NCI-H1105 treated with DMSO at 0.1 percent for 48 hours (cell line): ENCODE data around the gene GCLC.

Source experiments
- DNase-seq: peaks from one replicate; lab custom pipeline; 2025; lab: John Stamatoyannopoulos, UW

Gene GCLC

DNA sequence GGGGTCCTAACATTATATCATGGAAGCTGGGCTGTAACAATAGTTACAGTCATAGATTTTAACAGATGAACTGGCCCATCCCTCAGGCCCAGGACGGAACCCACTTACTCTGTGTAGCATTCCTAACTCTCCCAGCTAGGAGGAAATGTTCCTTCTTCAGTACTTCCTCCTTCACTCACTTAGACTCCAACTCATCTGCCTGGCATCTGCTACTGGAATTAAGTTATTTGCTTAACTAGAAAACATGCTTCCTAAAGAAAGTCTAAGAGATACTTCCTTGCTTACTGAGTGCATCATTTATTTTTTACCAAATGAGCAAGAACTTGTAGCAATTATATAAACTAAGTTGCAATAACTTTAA lies 20.5 kb downstream of the GCLC start:
- no peak for DNase-seq

DNA sequence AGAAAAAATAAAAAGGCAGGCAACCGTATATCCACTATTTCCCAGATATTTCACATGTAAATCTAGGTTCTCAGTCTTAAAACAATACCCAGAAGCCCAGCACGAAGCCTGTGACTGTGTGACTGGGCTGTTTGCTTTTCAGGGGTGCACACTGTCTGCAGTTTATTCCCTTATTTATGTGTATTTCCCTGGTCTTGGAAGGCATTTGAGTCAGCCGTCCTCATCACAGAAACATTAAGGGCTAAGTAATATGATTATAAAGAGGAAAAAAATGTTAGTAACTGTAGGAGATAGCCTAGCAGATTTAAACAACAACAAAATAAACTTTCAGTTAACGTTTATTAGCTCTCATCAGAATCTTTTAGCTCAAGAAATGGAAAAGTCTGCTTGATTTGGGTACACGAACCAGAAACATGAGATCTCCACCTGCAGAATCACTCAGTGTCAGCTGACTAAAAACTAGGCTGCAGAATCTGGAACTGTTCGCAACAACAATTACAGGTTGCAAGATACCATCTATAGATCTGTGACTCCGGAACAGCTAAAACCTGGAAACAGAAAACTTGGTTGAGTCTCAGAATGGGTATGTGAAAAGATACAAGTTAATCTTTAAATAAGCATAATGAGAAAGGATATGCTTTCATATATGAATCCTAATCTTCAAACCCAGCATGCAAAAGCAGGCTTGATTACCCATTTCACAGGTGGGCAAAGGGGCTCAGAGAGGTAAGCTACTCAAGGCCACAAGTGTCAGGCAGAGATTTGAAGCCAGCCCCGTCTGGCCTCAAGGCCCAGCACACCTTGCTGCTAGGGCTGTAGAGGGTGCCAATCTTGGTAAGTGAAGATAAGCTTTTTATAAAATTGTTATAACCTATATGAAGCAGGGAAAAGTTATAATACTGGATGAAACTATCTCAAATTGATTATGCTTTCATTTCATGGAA lies 21.1 kb downstream of the GCLC start:
- DNase-seq: no peak

DNA sequence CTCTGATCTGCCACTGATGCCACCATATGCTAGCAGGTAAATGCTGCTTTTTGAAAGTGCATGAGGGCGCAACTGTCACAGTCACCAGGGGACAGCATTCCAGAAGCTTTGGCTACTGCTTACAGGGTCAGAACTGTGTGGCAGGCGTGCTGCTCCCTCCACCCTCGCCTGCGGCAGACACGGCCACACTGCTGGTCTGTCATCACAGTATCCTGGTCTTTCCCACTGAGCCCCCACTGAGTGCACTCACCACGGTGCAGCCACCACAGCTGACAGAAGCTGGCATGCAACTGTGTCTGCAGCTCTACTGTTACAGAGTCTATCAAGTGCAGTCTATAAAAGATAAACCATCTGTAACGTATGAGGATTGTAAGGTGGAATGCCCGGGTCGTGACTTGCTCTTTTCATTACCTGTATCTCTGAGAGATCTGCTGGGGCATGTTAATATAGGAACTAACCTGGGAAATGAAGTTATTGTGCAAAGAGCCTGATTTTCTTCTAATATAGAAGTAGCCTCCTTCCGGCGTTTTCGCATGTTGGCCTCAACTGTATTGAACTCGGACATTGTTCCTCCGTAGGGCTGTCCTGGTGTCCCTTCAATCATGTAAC lies 24.5 kb downstream of the GCLC start:
- no peak for DNase-seq

DNA sequence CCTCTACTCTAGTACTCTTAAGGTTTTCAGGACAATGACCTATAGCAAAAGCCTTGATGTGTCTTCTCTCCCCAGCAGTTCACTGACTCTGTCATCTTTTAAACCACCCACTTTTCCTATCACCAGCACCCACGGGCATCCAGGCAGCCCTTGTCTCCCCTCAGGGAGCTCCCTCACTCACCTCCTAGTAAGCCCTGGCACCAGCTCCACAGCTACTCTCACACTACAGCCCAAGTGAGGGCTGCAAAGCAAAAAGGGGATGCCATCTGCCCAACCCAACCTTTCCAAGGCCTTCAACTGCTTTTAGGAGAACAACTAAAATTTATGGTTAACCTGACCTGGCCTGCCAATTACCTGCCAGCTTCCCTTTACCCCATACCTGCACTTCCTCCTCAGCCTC lies 26.0 kb downstream of the GCLC start:
- DNase-seq: no peak

DNA sequence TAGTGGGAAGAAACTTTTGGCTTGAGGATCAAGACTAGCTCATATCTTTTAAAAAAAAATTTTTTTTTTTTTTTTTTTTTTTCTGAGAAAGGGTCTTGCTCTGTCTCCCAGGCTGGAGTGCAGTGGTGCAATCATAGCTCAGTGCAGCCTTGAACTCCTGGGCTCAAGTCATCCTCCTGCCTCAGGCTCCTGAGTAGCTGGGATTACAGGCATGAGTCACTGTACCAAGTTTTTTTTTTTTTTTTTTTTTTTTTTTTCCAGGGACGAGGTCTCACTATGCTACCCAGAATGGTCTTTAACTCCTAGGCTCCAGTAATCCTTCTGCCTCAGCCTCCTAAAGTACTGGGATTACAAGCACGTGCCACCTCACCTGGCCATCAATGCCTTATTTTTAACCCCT lies 27.9 kb downstream of the GCLC start:
- DNase-seq: no peak

DNA sequence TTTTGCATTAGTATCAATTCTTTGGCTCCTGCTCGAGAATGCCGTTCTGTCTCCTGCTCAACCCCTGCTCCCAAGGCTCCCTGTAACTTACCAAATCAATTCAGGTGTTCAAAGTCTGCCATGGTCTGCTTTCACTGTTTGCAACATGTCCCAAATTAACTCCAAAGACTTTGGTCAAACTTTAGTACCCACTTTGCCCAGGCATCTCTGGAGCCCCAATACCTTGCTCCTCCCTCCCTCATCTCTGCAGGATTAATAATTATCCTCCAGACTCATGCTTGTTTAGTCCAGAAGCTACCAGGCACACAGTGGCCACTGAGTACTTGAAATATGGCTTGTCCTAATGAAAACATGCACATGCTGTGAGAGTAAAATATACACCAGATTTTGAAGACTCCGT lies 30.2 kb downstream of the GCLC start:
- DNase-seq: no peak

DNA sequence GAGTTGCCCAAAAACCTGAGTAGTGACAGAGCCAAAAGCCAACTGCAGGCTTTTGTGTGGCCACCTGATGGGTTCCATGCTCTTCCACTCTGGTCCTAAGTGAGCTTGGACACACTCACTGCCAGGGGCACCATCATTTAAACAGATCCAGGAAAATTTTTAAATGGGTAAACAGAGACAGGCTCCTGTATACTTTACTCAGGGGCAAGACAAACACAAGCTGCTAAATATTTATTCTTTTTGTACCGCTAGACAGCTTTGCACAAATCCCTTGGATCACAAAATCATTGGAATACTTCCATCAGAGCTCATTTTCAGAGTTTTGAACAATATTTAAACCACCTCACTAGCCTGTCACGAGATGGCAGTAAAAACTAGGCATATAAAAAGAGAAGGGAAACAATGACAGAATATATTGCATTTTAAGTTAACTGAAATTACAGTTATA lies 31.4 kb downstream of the GCLC start:
- DNase-seq: no peak

DNA sequence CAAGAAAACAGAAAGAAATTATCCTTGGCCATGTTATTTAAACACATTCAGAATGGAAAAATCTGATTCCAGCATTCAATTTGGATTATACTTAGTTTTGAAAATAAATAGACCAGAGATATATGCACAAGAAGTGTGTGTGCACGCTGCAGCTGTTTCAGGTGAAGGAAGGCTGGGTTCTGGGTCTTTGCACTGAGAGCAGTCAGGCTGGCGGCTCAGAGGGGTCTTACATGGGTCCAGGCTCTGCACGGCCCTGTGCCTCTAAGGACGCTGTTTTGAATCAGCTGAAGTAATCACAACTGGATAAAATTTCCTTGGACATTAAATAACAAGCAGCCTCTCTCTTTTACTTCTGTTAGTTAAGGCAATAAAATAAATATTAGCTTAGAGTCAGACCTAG lies 31.8 kb downstream of the GCLC start:
- no peak for DNase-seq

DNA sequence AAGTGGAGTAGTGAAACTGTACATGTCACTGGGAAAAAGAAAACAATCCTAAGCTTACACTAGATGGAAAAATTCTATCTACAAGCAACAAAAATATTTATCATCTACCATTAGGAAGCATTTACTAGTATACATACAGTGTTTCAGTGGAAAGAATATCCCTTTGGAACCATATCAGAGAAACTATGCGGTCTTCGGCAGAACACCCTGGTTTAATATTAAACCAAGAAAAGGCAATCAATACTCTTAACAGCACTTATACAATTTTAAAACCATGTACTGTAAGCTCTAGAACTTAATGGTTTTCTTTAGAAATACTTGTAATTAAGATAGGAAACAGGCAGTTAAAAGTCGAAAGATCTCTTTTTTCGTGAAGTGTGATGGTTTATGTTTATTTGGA lies 32.3 kb downstream of the GCLC start:
- no peak for DNase-seq

DNA sequence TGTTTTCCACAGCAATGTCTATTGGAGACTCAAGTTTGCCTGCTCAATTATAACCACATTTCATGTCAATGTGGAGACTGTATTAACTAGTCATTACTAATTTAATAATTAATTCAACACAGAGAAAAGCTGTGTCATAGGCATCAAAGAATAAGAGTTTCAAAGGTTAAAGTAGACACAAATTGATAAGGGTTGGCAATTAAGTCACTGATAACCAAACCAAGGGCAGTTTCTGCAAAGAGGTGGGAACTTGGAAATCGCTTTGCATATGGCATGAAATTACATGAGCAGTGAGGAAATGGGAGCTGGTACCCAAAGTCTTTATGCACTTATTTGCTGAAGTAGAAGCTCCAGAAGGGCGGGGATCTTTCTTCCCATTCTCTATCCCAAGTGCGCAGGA lies 34.2 kb downstream of the GCLC start:
- no peak for DNase-seq

DNA sequence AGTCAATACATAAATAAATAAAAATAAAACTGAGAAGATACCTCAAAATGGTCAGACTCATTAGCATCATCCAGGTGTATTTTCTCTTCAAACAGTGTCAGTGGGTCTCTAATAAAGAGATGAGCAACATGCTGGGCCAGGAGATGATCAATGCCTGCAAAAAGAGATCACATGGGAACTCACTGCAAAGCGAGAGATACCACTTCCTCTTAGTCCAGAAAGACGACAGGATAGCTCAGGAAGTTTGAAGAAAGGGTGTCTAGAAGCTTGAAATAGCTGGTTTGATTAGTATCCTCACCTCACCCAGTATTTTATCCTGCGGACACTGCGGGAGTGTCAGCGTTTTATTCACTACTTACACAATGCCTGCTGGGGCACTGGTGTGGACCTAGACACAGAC lies 38.0 kb downstream of the GCLC start:
- no peak for DNase-seq

DNA sequence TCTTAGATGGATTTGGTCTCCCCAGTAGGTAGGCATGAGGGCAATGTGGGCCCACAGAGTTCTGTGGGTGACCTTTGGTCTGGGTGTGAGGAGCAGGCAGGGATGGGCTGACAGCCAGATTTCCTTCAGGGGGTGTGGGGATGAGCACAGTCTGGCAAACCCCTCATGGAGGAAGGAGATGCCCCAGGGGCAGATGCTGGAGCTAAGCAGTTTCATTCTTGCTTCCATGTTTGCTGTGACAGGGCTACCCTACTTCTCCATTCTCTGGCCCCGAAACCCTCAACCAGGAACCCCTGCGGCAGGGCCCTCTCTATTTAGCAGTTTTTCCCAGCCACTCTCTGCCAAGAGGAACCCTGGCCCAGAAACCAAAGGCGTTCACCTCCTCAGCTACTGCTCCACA lies 40.4 kb downstream of the GCLC start:
- no peak for DNase-seq

DNA sequence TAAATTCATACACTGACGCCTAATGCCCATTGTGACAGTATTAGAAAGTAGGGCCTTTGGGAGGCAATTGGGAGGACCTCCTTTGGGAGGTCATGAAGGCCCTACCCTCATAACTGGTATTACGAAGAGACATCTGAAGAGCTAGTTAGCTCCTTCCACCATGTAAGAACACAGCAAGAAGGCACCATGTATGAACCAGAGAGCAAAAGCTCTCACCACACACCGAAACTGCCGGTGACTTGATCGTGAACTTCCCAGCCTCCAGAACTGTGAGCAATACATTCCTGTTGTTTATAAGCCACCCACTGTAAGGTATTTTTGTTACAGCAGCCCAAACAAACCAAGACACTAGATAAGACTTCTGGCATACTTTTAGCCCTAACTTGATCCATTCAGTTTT lies 41.8 kb downstream of the GCLC start:
- no peak for DNase-seq

DNA sequence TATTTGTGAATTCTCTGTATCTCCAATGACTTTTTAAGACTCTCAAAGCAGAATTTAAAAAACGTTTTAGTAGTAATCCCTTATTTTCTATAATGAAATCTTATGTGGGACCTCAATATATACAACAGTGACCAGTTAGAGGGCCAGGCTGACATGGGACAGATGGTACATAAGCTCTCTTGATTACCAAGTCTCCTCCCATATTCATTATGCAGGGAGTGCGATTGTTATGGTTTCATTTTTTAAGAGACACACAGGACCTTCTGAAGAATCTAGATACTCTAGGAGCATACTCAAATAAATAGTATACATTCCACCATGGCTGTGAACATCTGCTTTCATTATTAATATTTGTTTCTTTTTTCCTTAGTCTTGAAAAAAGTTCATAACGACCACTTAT lies 43.5 kb downstream of the GCLC start:
- DNase-seq: no peak

DNA sequence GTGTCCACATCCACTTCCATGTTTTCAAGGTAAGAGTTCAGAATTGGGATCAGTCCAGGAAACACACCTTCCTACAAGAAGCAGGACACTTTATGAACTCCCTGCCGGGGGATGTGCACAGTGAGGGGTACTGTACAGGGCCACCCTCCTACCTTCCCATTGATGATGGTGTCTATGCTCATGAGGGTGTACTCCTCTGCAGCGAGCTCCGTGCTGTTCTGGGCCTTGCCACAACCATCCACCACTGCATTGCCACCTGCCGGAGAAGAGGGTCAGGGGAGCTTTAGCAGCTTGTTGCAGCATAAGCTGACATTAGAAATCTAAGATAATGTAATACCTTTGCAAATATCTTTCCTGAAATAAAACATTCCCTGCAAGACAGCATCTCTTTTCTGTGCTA lies 44.8 kb downstream of the GCLC start:
- DNase-seq: no peak

DNA sequence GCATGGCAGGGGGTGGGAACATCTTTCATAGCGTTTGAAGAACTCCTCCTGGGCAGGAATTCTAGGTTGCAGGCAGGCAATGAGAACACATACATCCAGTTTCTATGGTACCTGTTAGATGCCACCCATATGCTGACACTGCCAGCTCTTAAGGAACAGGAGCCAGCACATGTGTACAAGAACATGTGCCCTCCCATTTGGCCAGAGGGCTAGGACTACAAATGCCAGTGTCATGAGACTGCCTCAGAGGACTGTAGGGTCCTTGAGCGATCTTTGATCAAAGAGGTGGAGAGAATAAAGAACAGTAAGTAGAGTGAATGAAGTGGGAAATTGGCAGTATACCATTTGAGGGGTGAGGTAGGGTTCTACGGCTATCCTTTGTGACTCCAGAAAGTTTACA lies 45.8 kb downstream of the GCLC start:
- DNase-seq: no peak

DNA sequence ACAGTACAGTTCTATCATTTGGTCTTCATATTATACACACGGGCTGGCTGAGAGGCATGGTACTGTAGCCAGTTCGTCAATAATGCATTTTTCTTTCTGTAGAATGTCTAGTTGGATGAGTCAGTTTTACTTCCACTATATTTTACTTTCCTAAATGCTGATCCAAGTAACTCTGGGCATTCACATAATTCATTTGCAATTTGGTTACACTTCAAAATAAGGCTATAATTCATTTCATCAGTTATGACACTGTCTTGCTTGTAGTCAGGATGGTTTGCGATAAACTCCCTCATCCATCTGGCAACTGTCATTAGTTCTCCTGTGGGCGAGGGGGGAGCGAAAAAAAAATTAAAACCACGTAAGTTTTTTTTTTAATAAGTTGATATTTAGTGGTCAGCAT lies 46.3 kb downstream of the GCLC start:
- DNase-seq: no peak

DNA sequence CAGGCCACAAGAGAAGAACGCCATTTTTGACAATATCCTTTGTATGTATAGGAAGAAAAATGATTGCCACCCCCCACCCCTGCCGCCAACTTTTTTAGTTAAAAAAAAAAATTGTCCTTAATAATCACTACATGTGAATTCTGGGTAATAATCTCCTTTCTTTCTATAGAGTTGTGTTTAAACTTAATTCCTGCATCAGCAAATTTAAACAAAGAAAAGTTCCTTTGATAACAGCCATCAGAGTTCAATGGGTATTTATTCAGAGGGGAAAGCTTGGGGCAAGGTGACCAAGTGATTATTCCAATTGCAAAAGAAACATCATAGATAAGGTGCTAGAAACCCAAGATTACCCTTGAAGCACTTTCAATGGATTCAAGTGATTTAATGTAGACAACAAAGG lies 47.0 kb downstream of the GCLC start:
- no peak for DNase-seq

DNA sequence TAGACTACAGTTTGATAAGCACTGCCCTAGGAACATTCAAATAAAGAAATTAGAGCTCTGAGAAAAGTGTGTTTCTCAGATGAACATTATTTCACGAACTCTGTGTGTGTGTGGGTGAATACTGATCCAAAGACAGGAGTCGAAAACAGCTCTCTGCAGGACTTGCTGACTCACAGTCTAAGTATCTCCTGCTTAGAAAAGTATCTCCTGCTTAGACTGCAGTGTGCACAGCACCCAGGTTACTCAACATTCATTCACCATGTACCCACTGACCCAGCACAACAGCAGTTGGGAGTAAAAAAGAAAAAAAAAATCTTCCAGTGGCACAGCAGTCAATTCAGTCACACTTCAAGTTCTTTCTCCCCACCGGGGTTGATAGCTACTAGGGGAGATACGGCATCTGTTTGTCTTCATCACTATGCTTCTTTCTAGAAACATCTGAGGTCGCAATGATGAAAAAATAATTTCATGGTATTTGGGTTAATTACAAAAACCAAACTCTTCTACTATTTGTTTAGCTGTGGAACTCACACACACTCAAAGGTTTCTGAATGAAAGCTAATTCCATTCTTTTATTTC lies 48.0 kb downstream of the GCLC start:
- no peak for DNase-seq

DNA sequence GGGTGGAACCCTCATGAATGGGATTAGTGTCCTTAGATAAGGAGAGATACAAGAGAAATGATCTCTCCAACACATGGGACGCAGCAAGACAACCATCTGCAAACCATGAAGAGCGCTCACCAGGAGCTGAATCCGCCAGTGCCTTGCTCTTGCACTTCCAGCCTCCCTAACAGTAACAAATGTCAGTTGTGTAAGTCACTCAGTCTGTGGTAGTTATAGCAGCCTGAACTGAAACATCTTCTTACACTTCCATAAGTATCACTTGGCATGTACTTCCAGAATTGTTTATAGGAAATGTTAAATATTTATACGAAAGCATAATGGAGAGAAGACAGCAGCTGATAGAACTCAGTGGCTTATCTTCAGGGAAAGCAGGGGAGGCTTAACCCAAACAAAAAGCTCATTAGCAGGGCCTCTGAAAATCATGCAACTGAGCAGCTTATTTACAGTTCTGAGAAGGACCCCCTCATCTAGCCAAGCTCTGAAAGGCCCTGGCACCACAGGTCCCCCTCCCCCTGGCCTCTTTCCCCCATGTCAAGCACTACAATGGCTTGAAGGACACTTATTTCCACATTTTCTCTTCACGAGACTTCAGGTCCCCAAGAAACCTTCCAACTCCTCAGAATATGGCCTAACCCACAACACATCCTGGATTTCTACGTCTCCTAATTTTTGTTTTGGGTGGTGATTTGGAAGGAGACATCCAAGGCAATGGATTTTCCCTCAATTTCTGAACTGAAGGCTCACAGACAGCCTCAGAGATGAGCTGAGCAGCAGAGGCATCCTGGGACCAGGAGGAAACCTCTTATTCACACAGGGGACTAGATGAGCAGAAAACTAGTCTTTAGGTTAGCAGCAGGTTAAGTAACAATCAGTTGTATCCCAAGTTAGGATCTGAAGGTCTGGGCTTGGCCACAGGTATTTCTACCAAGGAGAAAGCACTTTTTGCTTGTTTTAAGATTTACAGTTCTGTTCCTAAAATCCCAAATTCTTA lies 49.1 kb downstream of the GCLC start:
- DNase-seq: no peak

DNA sequence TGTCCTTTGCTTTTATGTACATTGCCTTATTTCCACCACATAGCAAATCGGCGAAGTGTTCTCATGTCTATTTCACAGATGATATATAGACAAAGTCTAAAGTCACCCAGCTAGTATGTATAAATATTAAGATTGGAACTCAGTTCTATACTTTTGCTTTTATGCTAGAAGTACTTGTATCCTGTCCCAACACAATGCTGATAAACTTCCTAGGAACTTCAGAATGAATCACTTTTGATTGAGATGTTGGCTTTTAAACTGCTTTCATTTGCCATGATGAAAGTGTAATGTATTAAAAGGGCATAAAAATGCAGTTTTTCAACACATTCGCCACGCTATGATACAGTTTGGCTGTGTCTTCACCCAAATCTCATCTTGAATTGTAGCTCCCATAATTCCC lies 50.8 kb downstream of the GCLC start:
- DNase-seq: no peak

DNA sequence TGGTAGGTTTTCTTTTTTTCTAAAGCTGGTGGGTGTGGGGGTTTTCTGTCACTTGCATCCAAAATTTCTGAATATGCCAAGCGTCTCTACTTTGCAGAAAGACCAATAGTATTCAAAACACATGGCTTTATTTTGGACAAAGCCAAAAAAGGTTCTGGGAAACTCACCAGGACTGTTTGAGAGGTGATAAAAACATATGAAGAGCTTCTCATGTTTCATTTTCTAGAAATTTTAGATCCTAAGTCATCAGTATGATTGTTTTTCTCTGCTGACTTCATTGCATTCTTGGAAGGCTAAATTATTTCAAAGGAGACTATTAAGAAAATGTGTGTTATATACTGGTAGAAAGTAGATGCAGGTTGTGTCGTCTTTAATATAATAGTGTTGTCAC lies 51.3 kb downstream of the GCLC start:
- no peak for DNase-seq
